Skeletal muscle satellite cell (primary cell): ENCODE measurements around the gene AKT3. TPM values are rescaled to one million over a fixed set of nuclear protein-coding genes. Genes with fewer than 3 reads are reported as not detected.
"Not testable (repeated sequence)": the region's sequence is repeated elsewhere in the genome, so short reads cannot be mapped to it uniquely, and the experiment has no call there.

Source experiments
- H3K27me3 ChIP-seq: 2 replicates; pipeline ENCODE4 v1.7.0; 2013; ENCODE audit warnings: low read length; ENCODE audit not compliant: control insufficient read depth, insufficient read depth
- H3K36me3 ChIP-seq: 2 replicates; pipeline ENCODE4 v1.7.0; 2013; ENCODE audit warnings: mild to moderate bottlenecking, control low read depth, low read length; ENCODE audit not compliant: insufficient read depth
- H3K4me1 ChIP-seq: 2 replicates; pipeline ENCODE4 v1.7.0; 2013; ENCODE audit warnings: low read length; ENCODE audit not compliant: control insufficient read depth, insufficient read depth
- H3K4me2 ChIP-seq: 2 replicates; pipeline ENCODE4 v1.7.0; 2013; ENCODE audit warnings: mild to moderate bottlenecking, low read length
- H3K4me3 ChIP-seq: 2 replicates; pipeline ENCODE4 v1.7.0; 2013; ENCODE audit warnings: low read length
- H3K9ac ChIP-seq: 2 replicates; pipeline ENCODE4 v1.7.0; 2013; ENCODE audit warnings: mild to moderate bottlenecking, low read depth, low read length, moderate library complexity
- H3K9me3 ChIP-seq: replicated peaks from 2 replicates; pipeline ENCODE4 v1.7.0; 2013; ENCODE audit warnings: mild to moderate bottlenecking, control low read depth, low read length
- total RNA-seq: library from RNA; depleted of rRNA; stranded (reverse); fragments of >200 nt; gene quantifications from 2 replicates; pipeline ENCODE4 v1.2.3, GENCODE V29; 2012; rRNA removed

Gene AKT3
- total RNA-seq: 15.0 and 16.4 TPM in 2 replicates

- H3K4me2 ChIP-seq: peak within 1 kb of the TSS; percentile 98
- peaks cover 18% of the 10 kb centered on the region for H3K4me1 ChIP-seq
- H3K27me3 ChIP-seq: no peaks in the 10 kb centered on the region
- H3K36me3 ChIP-seq: no peaks in the 10 kb centered on the region
- peak within 1 kb of the TSS; percentile 91 for H3K9ac ChIP-seq
- peak within 1 kb of the TSS; percentile 85 for H3K4me3 ChIP-seq
- no peaks in the 10 kb centered on the region for H3K9me3 ChIP-seq
Observed at GRCh38 chr1:243850202-243850451, at the start of gene AKT3. TSS of gene AKT3 (minus strand) at chr1:243850243. CDS start at chr1:243843170, 7,073 bp downstream.

- Histone ChIP-seq H3K4me1 (no peaks in the 10 kb centered on the region), H3K4me3 (no peak overlapping the region), H3K9me3 (no peaks in the 10 kb centered on the region), H3K9ac (no peak overlapping the region), H3K4me2 (no peak overlapping the region), H3K27me3 (peaks cover 8% of the 10 kb centered on the region), H3K36me3 (no peaks in the 10 kb centered on the region)
Observed at GRCh38 chr1:243898278-243898677, 48.2 kb upstream of the AKT3 start.

- no peaks in the 10 kb centered on the region for H3K4me1 ChIP-seq
- no peaks in the 10 kb centered on the region for H3K9me3 ChIP-seq
- H3K27me3 ChIP-seq: peaks cover 8% of the 10 kb centered on the region
- H3K36me3 ChIP-seq: no peaks in the 10 kb centered on the region
- H3K9ac ChIP-seq: no peak overlapping the region
- H3K4me3 ChIP-seq: no peak overlapping the region
- no peak overlapping the region for H3K4me2 ChIP-seq
Observed at GRCh38 chr1:243896313-243896712, 46.3 kb upstream of the AKT3 start.

- H3K9me3 ChIP-seq: no peaks in the 10 kb centered on the region
- H3K27me3 ChIP-seq: peaks cover 3% of the 10 kb centered on the region
- H3K4me2 ChIP-seq: no peak overlapping the region
- no peak overlapping the region for H3K4me3 ChIP-seq
- H3K36me3 ChIP-seq: no peaks in the 10 kb centered on the region
- no peak overlapping the region for H3K9ac ChIP-seq
- H3K4me1 ChIP-seq: no peaks in the 10 kb centered on the region
Observed at GRCh38 chr1:243892456-243892855, 42.4 kb upstream of the AKT3 start.

GRCh38 chr1:243890576-243890975 lies 40.5 kb upstream of the AKT3 start:
- no peak overlapping the region for H3K9ac ChIP-seq
- H3K27me3 ChIP-seq: no peaks in the 10 kb centered on the region
- no peaks in the 10 kb centered on the region for H3K36me3 ChIP-seq
- H3K4me2 ChIP-seq: no peak overlapping the region
- H3K9me3 ChIP-seq: no peaks in the 10 kb centered on the region
- H3K4me1 ChIP-seq: no peaks in the 10 kb centered on the region
- no peak overlapping the region for H3K4me3 ChIP-seq

GRCh38 chr1:243885806-243886205 lies 35.8 kb upstream of the AKT3 start:
- Histone ChIP-seq H3K36me3 (no peaks in the 10 kb centered on the region), H3K9me3 (no peaks in the 10 kb centered on the region), H3K4me3 (no peak overlapping the region), H3K4me1 (peaks cover 18% of the 10 kb centered on the region), H3K9ac (no peak overlapping the region), H3K4me2 (no peak overlapping the region), H3K27me3 (no peaks in the 10 kb centered on the region)

- H3K27me3 ChIP-seq: no peaks in the 10 kb centered on the region
- H3K36me3 ChIP-seq: no peaks in the 10 kb centered on the region
- no peak overlapping the region for H3K4me3 ChIP-seq
- no peak overlapping the region for H3K9ac ChIP-seq
- H3K9me3 ChIP-seq: no peaks in the 10 kb centered on the region
- H3K4me1 ChIP-seq: peaks cover 18% of the 10 kb centered on the region
- H3K4me2 ChIP-seq: no peak overlapping the region
Observed at GRCh38 chr1:243884603-243885002, 34.6 kb upstream of the AKT3 start.

GRCh38 chr1:243883551-243883950 lies 33.5 kb upstream of the AKT3 start:
- H3K4me3 ChIP-seq: no peak overlapping the region
- H3K9me3 ChIP-seq: no peaks in the 10 kb centered on the region
- H3K4me1 ChIP-seq: peaks cover 18% of the 10 kb centered on the region
- H3K36me3 ChIP-seq: no peaks in the 10 kb centered on the region
- H3K9ac ChIP-seq: no peak overlapping the region
- no peak overlapping the region for H3K4me2 ChIP-seq
- no peaks in the 10 kb centered on the region for H3K27me3 ChIP-seq

- Histone ChIP-seq H3K4me1 (peaks cover 18% of the 10 kb centered on the region), H3K9ac (no peak overlapping the region), H3K36me3 (no peaks in the 10 kb centered on the region), H3K4me2 (no peak overlapping the region), H3K9me3 (no peaks in the 10 kb centered on the region), H3K4me3 (no peak overlapping the region), H3K27me3 (no peaks in the 10 kb centered on the region)
Observed at GRCh38 chr1:243882276-243882675, 32.2 kb upstream of the AKT3 start.

- H3K9ac ChIP-seq, H3K9me3 ChIP-seq, H3K36me3 ChIP-seq, H3K4me2 ChIP-seq, H3K27me3 ChIP-seq, H3K4me3 ChIP-seq, H3K4me1 ChIP-seq: not testable (repeated sequence)
Observed at GRCh38 chr1:243877058-243877457, 27.0 kb upstream of the AKT3 start.

- Histone ChIP-seq H3K4me1 (peaks cover 8% of the 10 kb centered on the region), H3K9me3 (no peaks in the 10 kb centered on the region), H3K4me2 (no peak overlapping the region), H3K4me3 (no peak overlapping the region), H3K9ac (no peak overlapping the region), H3K27me3 (peaks cover 8% of the 10 kb centered on the region), H3K36me3 (no peaks in the 10 kb centered on the region)
Observed at GRCh38 chr1:243855616-243856318, 5.7 kb upstream of the AKT3 start.

- Histone ChIP-seq H3K9me3 (no peaks in the 10 kb centered on the region), H3K36me3 (no peaks in the 10 kb centered on the region), H3K4me2 (peak overlapping the region; percentile 98), H3K27me3 (no peaks in the 10 kb centered on the region), H3K4me3 (no peak overlapping the region), H3K9ac (peak overlapping the region; percentile 91), H3K4me1 (peaks cover 18% of the 10 kb centered on the region)
Observed at GRCh38 chr1:243851765-243852164, 1.7 kb upstream of the AKT3 start.
